ENCODE results near the gene HDHD2.
"Not testable (repeated sequence)": the region's sequence is repeated elsewhere in the genome, so short reads cannot be mapped to it uniquely, and the experiment has no call there.

The HDHD2 gene

GRCh38 chr18:47150029-47150823 is at the start of gene HDHD2:
HDHD2 (minus strand) TSS chr18:47150500; CDS start chr18:47136439, 14,061 bp downstream.
- DNase-seq = peak; percentile 65

GRCh38 chr18:47195961-47196360 is 45.7 kb upstream of the HDHD2 start:
- not testable (repeated sequence) for DNase-seq

- DNase-seq = no peak
Measured at GRCh38 chr18:47191961-47192360, 41.7 kb upstream of the HDHD2 start.

GRCh38 chr18:47187721-47188120 is 37.4 kb upstream of the HDHD2 start:
- no peak for DNase-seq

- DNase-seq = peak; percentile 83
Measured at GRCh38 chr18:47184419-47185050, 34.2 kb upstream of the HDHD2 start.

GRCh38 chr18:47182156-47182555 is 31.9 kb upstream of the HDHD2 start:
- DNase-seq = not testable (repeated sequence)

GRCh38 chr18:47180765-47181164 is 30.5 kb upstream of the HDHD2 start:
- no peak for DNase-seq

GRCh38 chr18:47179520-47179919 is 29.2 kb upstream of the HDHD2 start:
- peak; percentile 47 for DNase-seq

- peak; percentile 76 for DNase-seq
Measured at GRCh38 chr18:47175898-47176575, 25.7 kb upstream of the HDHD2 start, which contains the start of gene IER3IP1. IER3IP1 (minus strand) TSS chr18:47176364; CDS start chr18:47176277, 87 bp downstream.

GRCh38 chr18:47175283-47175897 is 25.1 kb upstream of the HDHD2 start:
- peak; percentile 0 for DNase-seq

GRCh38 chr18:47174545-47175116 is 24.3 kb upstream of the HDHD2 start:
- peak; percentile 15 for DNase-seq

- DNase-seq = no peak
Measured at GRCh38 chr18:47172476-47172875, 22.2 kb upstream of the HDHD2 start.

- DNase-seq = no peak
Measured at GRCh38 chr18:47168913-47169312, 18.6 kb upstream of the HDHD2 start.

- DNase-seq = no peak
Measured at GRCh38 chr18:47168509-47168908, 18.2 kb upstream of the HDHD2 start.

- DNase-seq = no peak
Measured at GRCh38 chr18:47166294-47166693, 16.0 kb upstream of the HDHD2 start.

GRCh38 chr18:47163241-47163640 is 12.9 kb upstream of the HDHD2 start:
- DNase-seq = no peak

GRCh38 chr18:47160256-47160655 is 10.0 kb upstream of the HDHD2 start:
- DNase-seq = no peak

GRCh38 chr18:47158404-47158803 is 8.1 kb upstream of the HDHD2 start:
- DNase-seq = not testable (repeated sequence)

GRCh38 chr18:47151439-47151838 is 1.1 kb upstream of the HDHD2 start:
- peak; percentile 25 for DNase-seq

- DNase-seq = peak; percentile 36
Measured at GRCh38 chr18:47150824-47151366, 595 bp upstream of the HDHD2 start.

GRCh38 chr18:47149457-47150028 is 757 bp downstream of the HDHD2 start:
- no peak for DNase-seq

- DNase-seq = no peak
Measured at GRCh38 chr18:47146206-47146605, 4.1 kb downstream of the HDHD2 start.
